ENCODE data around the gene SUN3.

DNA sequence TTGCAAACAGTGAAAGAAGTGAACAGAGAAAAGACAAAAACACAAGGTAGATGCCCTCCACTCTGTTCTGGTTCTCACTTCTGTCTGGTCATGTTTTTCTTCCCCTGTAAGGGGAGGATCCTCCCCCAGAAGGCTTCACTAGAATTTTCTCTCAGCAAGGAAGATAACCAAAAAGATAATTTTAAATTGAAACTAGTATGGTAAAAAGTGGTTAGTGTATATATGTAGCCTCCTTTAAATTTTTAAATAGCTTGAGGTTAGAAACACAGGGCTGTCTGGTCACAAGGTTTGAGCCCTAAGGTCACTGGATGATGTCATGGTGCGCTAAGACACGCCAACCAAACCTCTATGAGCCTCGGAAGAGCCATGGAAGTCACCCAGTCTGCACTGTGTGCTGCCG is 75.1 kb downstream of the SUN3 start:
- TF ChIP-seq, protein P1, sequence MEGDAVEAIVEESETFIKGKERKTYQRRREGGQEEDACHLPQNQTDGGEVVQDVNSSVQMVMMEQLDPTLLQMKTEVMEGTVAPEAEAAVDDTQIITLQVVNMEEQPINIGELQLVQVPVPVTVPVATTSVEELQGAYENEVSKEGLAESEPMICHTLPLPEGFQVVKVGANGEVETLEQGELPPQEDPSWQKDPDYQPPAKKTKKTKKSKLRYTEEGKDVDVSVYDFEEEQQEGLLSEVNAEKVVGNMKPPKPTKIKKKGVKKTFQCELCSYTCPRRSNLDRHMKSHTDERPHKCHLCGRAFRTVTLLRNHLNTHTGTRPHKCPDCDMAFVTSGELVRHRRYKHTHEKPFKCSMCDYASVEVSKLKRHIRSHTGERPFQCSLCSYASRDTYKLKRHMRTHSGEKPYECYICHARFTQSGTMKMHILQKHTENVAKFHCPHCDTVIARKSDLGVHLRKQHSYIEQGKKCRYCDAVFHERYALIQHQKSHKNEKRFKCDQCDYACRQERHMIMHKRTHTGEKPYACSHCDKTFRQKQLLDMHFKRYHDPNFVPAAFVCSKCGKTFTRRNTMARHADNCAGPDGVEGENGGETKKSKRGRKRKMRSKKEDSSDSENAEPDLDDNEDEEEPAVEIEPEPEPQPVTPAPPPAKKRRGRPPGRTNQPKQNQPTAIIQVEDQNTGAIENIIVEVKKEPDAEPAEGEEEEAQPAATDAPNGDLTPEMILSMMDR (IDR thresholded peaks at IDR 0.05) = no peak
- TF ChIP-seq EP300 (IDR thresholded peaks at IDR 0.05) (no peak), POLR2A (IDR thresholded peaks at IDR 0.05) (no peak)
